Right lobe of liver (tissue), 4 donors: ENCODE measurements around the gene OPA1.

Experiments used
- POLR2A ChIP-seq: fragments of 450-650 bp; IDR thresholded peaks from one replicate; pipeline ENCODE4 v1.6.1; 2017; ENCODE audit warnings: antibody characterized with exemption, mild to moderate bottlenecking
- TF ChIP-seq, protein P1 (sequence below), 4 donors: fragments of 200-600 bp in 3 of 4; fragments of 450-650 bp in 1 of 4; IDR thresholded peaks; one replicate each; pipeline versions ENCODE4 v1.5.1 to v1.8.0; 2016 to 2022; ENCODE audit warnings: antibody characterized with exemption in 4 of 4, mild to moderate bottlenecking in 2 of 4
- donor health status: DM: no; HTN: no; CAD: no.
- donor health status: DM: no; HTN: no; CAD: no.
- donor health status: DM: no; HTN: yes; CAD: no.

DNA sequence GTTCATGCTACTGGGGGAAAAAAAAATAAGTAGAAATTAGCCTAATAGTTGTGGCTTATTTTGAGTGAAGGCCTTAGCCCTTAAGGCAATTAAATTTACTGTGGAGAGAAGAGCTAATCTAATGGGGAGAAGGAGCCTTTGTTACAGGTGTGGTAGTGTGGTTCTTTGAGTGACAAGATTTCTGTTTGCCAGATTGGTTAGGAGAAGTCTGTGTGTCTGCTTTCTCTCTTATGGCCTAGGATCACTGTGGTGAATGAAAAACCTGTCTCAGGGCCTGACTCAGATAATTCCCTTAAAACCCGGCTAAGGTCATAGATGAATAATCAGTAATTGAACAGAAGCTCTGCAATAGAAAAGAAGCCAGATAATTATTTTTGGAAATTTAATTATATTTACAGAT is 27.0 kb downstream of the OPA1 start:
- TF ChIP-seq, protein P1, sequence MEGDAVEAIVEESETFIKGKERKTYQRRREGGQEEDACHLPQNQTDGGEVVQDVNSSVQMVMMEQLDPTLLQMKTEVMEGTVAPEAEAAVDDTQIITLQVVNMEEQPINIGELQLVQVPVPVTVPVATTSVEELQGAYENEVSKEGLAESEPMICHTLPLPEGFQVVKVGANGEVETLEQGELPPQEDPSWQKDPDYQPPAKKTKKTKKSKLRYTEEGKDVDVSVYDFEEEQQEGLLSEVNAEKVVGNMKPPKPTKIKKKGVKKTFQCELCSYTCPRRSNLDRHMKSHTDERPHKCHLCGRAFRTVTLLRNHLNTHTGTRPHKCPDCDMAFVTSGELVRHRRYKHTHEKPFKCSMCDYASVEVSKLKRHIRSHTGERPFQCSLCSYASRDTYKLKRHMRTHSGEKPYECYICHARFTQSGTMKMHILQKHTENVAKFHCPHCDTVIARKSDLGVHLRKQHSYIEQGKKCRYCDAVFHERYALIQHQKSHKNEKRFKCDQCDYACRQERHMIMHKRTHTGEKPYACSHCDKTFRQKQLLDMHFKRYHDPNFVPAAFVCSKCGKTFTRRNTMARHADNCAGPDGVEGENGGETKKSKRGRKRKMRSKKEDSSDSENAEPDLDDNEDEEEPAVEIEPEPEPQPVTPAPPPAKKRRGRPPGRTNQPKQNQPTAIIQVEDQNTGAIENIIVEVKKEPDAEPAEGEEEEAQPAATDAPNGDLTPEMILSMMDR (IDR thresholded peaks at IDR 0.05): no peak
- TF ChIP-seq POLR2A: no peak
